PC-3 (cell line): ENCODE data around the gene HIP1R. TPM values are rescaled to one million over a fixed set of nuclear protein-coding genes. Genes with fewer than 3 reads are reported as not detected.
A peak's percentile ranks its signal among the peaks of the same experiment; 100 is the strongest.

Experiments used
- ATAC-seq: fragments of 200-7000 bp; cut with Tn5 transposase; 2 replicates; pipeline ENCODE4 v1.9.1; 2020; ENCODE audit warnings: mild to moderate bottlenecking, moderate library complexity
- BruUV-seq: library from RNA; stranded (reverse); fragments of 400-500 nt; replicated peaks from 2 replicates; lab custom pipeline; 2021; lab: Mats Ljungman, UMichigan
- CTCF ChIA-PET: fragments of 300-600 bp; sonication (Branson Sonifier 250); formaldehyde crosslinking; loops from one replicate; lab custom pipeline; 2022; ENCODE audit warnings: antibody characterized with exemption; lab: Charles Lee
- POLR2A ChIA-PET: fragments of 300-600 bp; sonication (Branson Sonifier 250); formaldehyde crosslinking; loops from one replicate; lab custom pipeline; 2022; ENCODE audit warnings: antibody characterized with exemption; ENCODE audit not compliant: unreplicated experiment; lab: Charles Lee
- DNase-seq: peaks from one replicate; pipeline ENCODE4 v3.0.0-alpha.2; 2015
- H2AFZ ChIP-seq: fragments of 300-600 bp; sonication (generic); 2 replicates; pipeline ENCODE4 v1.6.0; 2016; ENCODE audit warnings: antibody characterized with exemption, low read length
- H3F3A ChIP-seq: fragments of 300-600 bp; sonication (generic); one replicate; pipeline ENCODE4 v1.6.0; 2017; ENCODE audit warnings: antibody characterized with exemption, low read length, control low read depth, mild to moderate bottlenecking; ENCODE audit not compliant: unreplicated experiment
- H3K27ac ChIP-seq: fragments of 300-600 bp; sonication (generic); 2 replicates; pipeline ENCODE4 v1.5.1; 2016; ENCODE audit warnings: mild to moderate bottlenecking, low read length
- H3K27me3 ChIP-seq: fragments of 300-600 bp; sonication (generic); 2 replicates; pipeline ENCODE4 v1.6.1; 2016; ENCODE audit warnings: low read length, mixed read lengths
- H3K36me3 ChIP-seq: fragments of 300-600 bp; sonication (generic); 2 replicates; pipeline ENCODE4 v1.6.1; 2016; ENCODE audit warnings: low read depth, mixed run types, low read length, mixed read lengths
- H3K4me1 ChIP-seq: fragments of 300-600 bp; sonication (generic); 2 replicates; pipeline ENCODE4 v1.5.1; 2016; ENCODE audit warnings: low read length; ENCODE audit not compliant: insufficient read depth
- H3K4me2 ChIP-seq: fragments of 300-600 bp; sonication (generic); 2 replicates; pipeline ENCODE4 v1.6.0; 2016; ENCODE audit warnings: low read length
- H3K4me3 ChIP-seq: fragments of 300-600 bp; sonication (generic); 2 replicates; pipeline ENCODE4 v1.5.1; 2016; ENCODE audit warnings: mild to moderate bottlenecking, low read length, mixed read lengths
- H3K79me2 ChIP-seq: fragments of 300-600 bp; sonication (generic); 2 replicates; pipeline ENCODE4 v1.6.1; 2017; ENCODE audit warnings: low read length, mixed read lengths
- H3K9ac ChIP-seq: fragments of 300-600 bp; sonication (generic); 2 replicates; pipeline ENCODE4 v1.6.0; 2016; ENCODE audit warnings: mild to moderate bottlenecking, low read length
- H3K9me2 ChIP-seq: fragments of 300-600 bp; sonication (generic); replicated peaks from 2 replicates; pipeline ENCODE4 v1.6.1; 2016; ENCODE audit warnings: mixed run types, low read length, mixed read lengths
- H3K9me3 ChIP-seq: fragments of 300-600 bp; sonication (generic); 2 replicates; pipeline ENCODE4 v1.6.1; 2016; ENCODE audit warnings: low read length, mixed read lengths
- H4K20me1 ChIP-seq: fragments of 300-600 bp; sonication (generic); 2 replicates; pipeline ENCODE4 v1.6.1; 2016; ENCODE audit warnings: low read length, mixed read lengths
- CTCF ChIP-seq: fragments of 300-600 bp; sonication (generic); conservative IDR thresholded peaks from 2 replicates; pipeline ENCODE4 v1.5.1; 2017; ENCODE audit warnings: antibody characterized with exemption, low read depth, mild to moderate bottlenecking, low read length
- EZH2 ChIP-seq: fragments of 300-600 bp; sonication (generic); IDR thresholded peaks from one replicate; pipeline ENCODE4 v1.6.1; 2017; ENCODE audit warnings: antibody characterized with exemption, mild to moderate bottlenecking, low read length; ENCODE audit not compliant: unreplicated experiment
- EZH2phosphoT487 ChIP-seq: fragments of 300-600 bp; sonication (generic); IDR thresholded peaks from 2 replicates; pipeline ENCODE4 v1.6.1; 2018; ENCODE audit warnings: mild to moderate bottlenecking, antibody characterized with exemption, low read length, borderline replicate concordance
- intact Hi-C: fragments of 100-400 bp; cut with micrococcal nuclease; formaldehyde crosslinking; loops from 2 replicates; pipeline ENCODE4 v1.9.0; 2023
- total RNA-seq: library from RNA; depleted of rRNA; stranded (reverse); fragments of >200 nt; gene quantifications from 2 replicates; pipeline ENCODE4 v1.2.3, GENCODE V29; 2014

The HIP1R gene
- total RNA-seq, 1 experiment from 2014 or later: 46.1 TPM

- peaks cover 100% of the 10 kb centered on the region for H3K79me2 ChIP-seq
- H3K4me3 ChIP-seq: no peak overlapping the region
- H3K4me1 ChIP-seq: peaks cover 14% of the 10 kb centered on the region
- H3K27me3 ChIP-seq: no peaks in the 10 kb centered on the region
- H3F3A ChIP-seq: no peaks in the 10 kb centered on the region
- H3K9me2 ChIP-seq: no peaks in the 10 kb centered on the region
- H2AFZ ChIP-seq: no peak overlapping the region
- no peaks in the 10 kb centered on the region for H3K9me3 ChIP-seq
- no peak overlapping the region for H3K27ac ChIP-seq
- ChIA-PET CTCF (interaction anchor here (0.6 kb wide), 1 partner anchor 50 kb away, joined by 3 read pairs; no protein-coding TSS in a partner anchor), POLR2A (no interaction called here)
- no peak overlapping the region for H3K9ac ChIP-seq
- no TSS peak for BruUV-seq
- H3K36me3 ChIP-seq: peaks cover 27% of the 10 kb centered on the region; the same call in 1 of the 2 replicates
- intact Hi-C loops: no loop called here
- peaks cover 69% of the 10 kb centered on the region for H4K20me1 ChIP-seq
- no peak for TF ChIP-seq EZH2
- no peak for TF ChIP-seq EZH2phosphoT487
- no peak for DNase-seq
- no peak for ATAC-seq
- no peak overlapping the region for H3K4me2 ChIP-seq
Observed at GRCh38 chr12:122880155-122880667, 45.0 kb downstream of the HIP1R start.

- Histone ChIP-seq H3F3A (no peaks in the 10 kb centered on the region), H3K4me1 (peaks cover 17% of the 10 kb centered on the region), H3K27me3 (no peaks in the 10 kb centered on the region), H3K4me2 (no peak overlapping the region), H3K27ac (no peak overlapping the region), H4K20me1 (peaks cover 69% of the 10 kb centered on the region), H3K79me2 (peaks cover 99% of the 10 kb centered on the region), H3K9me3 (no peaks in the 10 kb centered on the region), H2AFZ (no peak overlapping the region), H3K36me3 (peaks cover 27% of the 10 kb centered on the region; the same call in 1 of the 2 replicates), H3K9me2 (no peaks in the 10 kb centered on the region), H3K4me3 (no peak overlapping the region), H3K9ac (no peak overlapping the region)
- POLR2A ChIA-PET: no interaction called here
- no TSS peak for BruUV-seq
- TF ChIP-seq EZH2phosphoT487: no peak
- peak; percentile 75 for TF ChIP-seq CTCF
- DNase-seq (peak; percentile 54), ATAC-seq (peak; percentile 76)
- intact Hi-C loops: no loop called here
- CTCF ChIA-PET: interaction anchor here (0.6 kb wide), 1 partner anchor 50 kb away, joined by 3 read pairs; no protein-coding TSS in a partner anchor
Observed at GRCh38 chr12:122880668-122881067, 45.4 kb downstream of the HIP1R start.

GRCh38 chr12:122882908-122883558 is 47.8 kb downstream of the HIP1R start:
- H3K4me3 ChIP-seq: no peak overlapping the region
- no peak for DNase-seq
- no peak for ATAC-seq
- H3K36me3 ChIP-seq: peaks cover 21% of the 10 kb centered on the region; the same call in 1 of the 2 replicates
- peaks cover 64% of the 10 kb centered on the region for H4K20me1 ChIP-seq
- peaks cover 99% of the 10 kb centered on the region for H3K79me2 ChIP-seq
- no peaks in the 10 kb centered on the region for H3K9me3 ChIP-seq
- H3K9me2 ChIP-seq: no peaks in the 10 kb centered on the region
- H2AFZ ChIP-seq: no peak overlapping the region
- H3K27me3 ChIP-seq: no peaks in the 10 kb centered on the region
- no peak overlapping the region for H3K27ac ChIP-seq
- CTCF ChIA-PET: interaction anchor here (0.5 kb wide), 1 partner anchor 85 kb away, joined by 6 read pairs; no protein-coding TSS in a partner anchor
- POLR2A ChIA-PET: interaction anchor here (0.7 kb wide), 1 partner anchor 349 kb away, joined by 5 read pairs; no protein-coding TSS in a partner anchor
- intact Hi-C loops: no loop called here
- no peak for TF ChIP-seq EZH2phosphoT487
- TF ChIP-seq CTCF: no peak
- no peak for TF ChIP-seq EZH2
- peaks cover 39% of the 10 kb centered on the region for H3K4me1 ChIP-seq
- no TSS peak for BruUV-seq
- peaks cover 6% of the 10 kb centered on the region for H3F3A ChIP-seq
- no peak overlapping the region for H3K4me2 ChIP-seq
- no peak overlapping the region for H3K9ac ChIP-seq
